Type B pancreatic cell (in vitro differentiated cells): ENCODE measurements around the gene EXOC4. TPM values are rescaled to one million over a fixed set of nuclear protein-coding genes. Genes with fewer than 3 reads are reported as not detected.

ENCODE experiments used
- DNase-seq: peaks from one replicate; pipeline ENCODE4 v3.0.0; 2021; ENCODE audit warnings: mixed read lengths; ENCODE audit not compliant: unreplicated experiment; ENCODE audit errors: extremely low spot score
- H3K27ac Mint-ChIP-seq: 2 replicates; pipeline ENCODE4 v1.8.0; 2021; ENCODE audit warnings: mild to moderate bottlenecking, mixed read lengths
- H3K27me3 Mint-ChIP-seq: 2 replicates; pipeline ENCODE4 v1.8.0; 2021; ENCODE audit warnings: mixed read lengths
- H3K36me3 Mint-ChIP-seq: 2 replicates; pipeline ENCODE4 v1.8.0; 2021; ENCODE audit warnings: mixed read lengths
- H3K4me1 Mint-ChIP-seq: one replicate; pipeline ENCODE4 v1.8.0; 2021; ENCODE audit warnings: mixed read lengths; ENCODE audit not compliant: unreplicated experiment
- H3K4me3 Mint-ChIP-seq: 2 replicates; pipeline ENCODE4 v1.8.0; 2021; ENCODE audit warnings: mild to moderate bottlenecking, mixed read lengths
- H3K9me3 Mint-ChIP-seq: 2 replicates; pipeline ENCODE4 v1.8.0; 2021; ENCODE audit warnings: mixed read lengths
- CTCF ChIP-seq: fragments of 200-600 bp; sonication (generic); conservative IDR thresholded peaks from 2 replicates; pipeline ENCODE4 v1.5.0; 2021; ENCODE audit warnings: antibody characterized with exemption, mild to moderate bottlenecking
- total RNA-seq: library from RNA; stranded (reverse); gene quantifications from 2 replicates; pipeline ENCODE4 v1.2.1, GENCODE V29; 2021; ENCODE audit warnings: low replicate concordance

Gene EXOC4
- total RNA-seq, 1 donor from 2014 or later, result 95.5 TPM

GRCh38 chr7:133822001-133822641, 569.2 kb downstream of the EXOC4 start:
- Mint-ChIP-seq H3K36me3 (peaks cover 11% of the 10 kb centered on the region), H3K27me3 (no peaks in the 10 kb centered on the region), H3K4me1 (no peaks in the 10 kb centered on the region), H3K27ac (no peak overlapping the region), H3K9me3 (no peaks in the 10 kb centered on the region), H3K4me3 (no peak overlapping the region)
- DNase-seq, result no peak
- no peak for TF ChIP-seq CTCF

GRCh38 chr7:133822868-133823552, 570.1 kb downstream of the EXOC4 start:
- Mint-ChIP-seq H3K36me3 (peaks cover 6% of the 10 kb centered on the region), H3K27me3 (no peaks in the 10 kb centered on the region), H3K27ac (no peak overlapping the region), H3K4me1 (no peaks in the 10 kb centered on the region), H3K4me3 (no peak overlapping the region), H3K9me3 (no peaks in the 10 kb centered on the region)
- no peak for DNase-seq
- no peak for TF ChIP-seq CTCF

- H3K4me1 Mint-ChIP-seq, result no peaks in the 10 kb centered on the region
- H3K36me3 Mint-ChIP-seq, result peaks cover 6% of the 10 kb centered on the region
- H3K9me3 Mint-ChIP-seq, result no peaks in the 10 kb centered on the region
- H3K4me3 Mint-ChIP-seq, result no peak overlapping the region
- no peak for TF ChIP-seq CTCF
- DNase-seq, result no peak
- no peaks in the 10 kb centered on the region for H3K27me3 Mint-ChIP-seq
- H3K27ac Mint-ChIP-seq, result no peak overlapping the region
Measured at GRCh38 chr7:133824132-133824531, 571.3 kb downstream of the EXOC4 start.

GRCh38 chr7:133827707-133828623, 575.1 kb downstream of the EXOC4 start:
- TF ChIP-seq CTCF, result no peak
- DNase-seq, result no peak
- Mint-ChIP-seq H3K36me3 (peaks cover 16% of the 10 kb centered on the region), H3K9me3 (peaks cover 14% of the 10 kb centered on the region), H3K4me3 (no peak overlapping the region), H3K27me3 (no peaks in the 10 kb centered on the region), H3K27ac (no peak overlapping the region), H3K4me1 (no peaks in the 10 kb centered on the region)

GRCh38 chr7:133828906-133829305, 576.0 kb downstream of the EXOC4 start:
- TF ChIP-seq CTCF, result no peak
- H3K9me3 Mint-ChIP-seq, result peaks cover 14% of the 10 kb centered on the region
- no peak overlapping the region for H3K27ac Mint-ChIP-seq
- no peak overlapping the region for H3K4me3 Mint-ChIP-seq
- no peaks in the 10 kb centered on the region for H3K4me1 Mint-ChIP-seq
- peaks cover 14% of the 10 kb centered on the region for H3K36me3 Mint-ChIP-seq
- H3K27me3 Mint-ChIP-seq, result no peaks in the 10 kb centered on the region
- no peak for DNase-seq
